HEK293 (cell line): ENCODE measurements around the gene DNAL4.

Experiments used
- CTCF ChIA-PET: fragments of 350-600 bp; formaldehyde crosslinking; extraction: SDS; loops from one replicate; lab custom pipeline; 2021; ENCODE audit warnings: antibody characterized with exemption; lab: Yijun Ruan, JAX
- POLR2A ChIA-PET: fragments of 300-600 bp; formaldehyde crosslinking; extraction: SDS; loops from one replicate; lab custom pipeline; 2020; ENCODE audit warnings: antibody characterized with exemption, inconsistent platforms; lab: Yijun Ruan, JAX
- H3K27ac ChIP-seq: fragments of 200-500 bp; sonication (Bioruptor generic); 2 replicates; pipeline ENCODE4 v1.5.1; 2014; ENCODE audit warnings: low read depth, low read length, control low read depth, inconsistent platforms; ENCODE audit errors: extremely low read depth
- H3K36me3 ChIP-seq, 2 experiments: fragments of 200-500 bp in 1 of 2; sonication (Bioruptor generic) in 1 of 2; 1 replicate in 1 of 2; 2 replicates in 1 of 2; pipeline ENCODE4 v1.5.1; 2014 to 2017; ENCODE audit warnings: inconsistent platforms in 2 of 2, low read length in 2 of 2; ENCODE audit not compliant: control insufficient read depth in 2 of 2, insufficient read depth in 1 of 2
- H3K4me1 ChIP-seq: fragments of 200-500 bp; sonication (Bioruptor generic); 2 replicates; pipeline ENCODE4 v1.5.1; 2014; ENCODE audit warnings: mild to moderate bottlenecking, low read length, inconsistent platforms; ENCODE audit not compliant: control insufficient read depth, insufficient read depth
- H3K4me3 ChIP-seq: 2 replicates; pipeline ENCODE4 v1.5.1; 2011; ENCODE audit warnings: low read depth, mild to moderate bottlenecking, control low read depth, low read length, moderate library complexity
- H3K9me3 ChIP-seq: fragments of 200-500 bp; sonication (Bioruptor generic); 2 replicates; pipeline ENCODE4 v1.5.1; 2014; ENCODE audit warnings: low read depth, low read length, inconsistent platforms; ENCODE audit not compliant: control insufficient read depth, insufficient read depth
- GLIS1 ChIP-seq: fragments of 450-650 bp; formaldehyde crosslinking; IDR thresholded peaks from 2 replicates; pipeline ENCODE4 v1.5.1; 2016; ENCODE audit warnings: missing biosample characterization, missing genetic modification characterization
- KLF7 ChIP-seq: fragments of 450-650 bp; formaldehyde crosslinking; IDR thresholded peaks from 2 replicates; pipeline ENCODE4 v1.5.1; 2016; ENCODE audit warnings: missing biosample characterization, missing genetic modification characterization, borderline replicate concordance
- MZF1 ChIP-seq: fragments of 450-650 bp; formaldehyde crosslinking; IDR thresholded peaks from 2 replicates; pipeline ENCODE4 v1.5.1; 2017; ENCODE audit warnings: missing biosample characterization, missing genetic modification characterization, borderline replicate concordance
- SALL2 ChIP-seq: fragments of 450-650 bp; formaldehyde crosslinking; IDR thresholded peaks from 2 replicates; pipeline ENCODE4 v1.5.0; 2017; ENCODE audit warnings: missing biosample characterization, mild to moderate bottlenecking, missing genetic modification characterization, borderline replicate concordance
- SP2 ChIP-seq: fragments of 450-650 bp; formaldehyde crosslinking; IDR thresholded peaks from 2 replicates; pipeline ENCODE4 v1.5.1; 2016; ENCODE audit warnings: missing biosample characterization, missing genetic modification characterization
- SP7 ChIP-seq: fragments of 450-650 bp; formaldehyde crosslinking; IDR thresholded peaks from 2 replicates; pipeline ENCODE4 v1.5.1; 2016; ENCODE audit warnings: missing biosample characterization, missing genetic modification characterization
- ZBTB1 ChIP-seq: fragments of 450-650 bp; formaldehyde crosslinking; IDR thresholded peaks from 2 replicates; pipeline ENCODE4 v1.5.1; 2016; ENCODE audit warnings: missing biosample characterization, missing genetic modification characterization
- ZBTB20 ChIP-seq: fragments of 450-650 bp; formaldehyde crosslinking; IDR thresholded peaks from 2 replicates; pipeline ENCODE4 v1.5.1; 2016; ENCODE audit warnings: missing biosample characterization, missing genetic modification characterization
- ZBTB48 ChIP-seq: fragments of 450-650 bp; formaldehyde crosslinking; IDR thresholded peaks from 2 replicates; pipeline ENCODE4 v1.5.1; 2016; ENCODE audit warnings: missing biosample characterization, missing genetic modification characterization
- ZNF292 ChIP-seq: fragments of 450-650 bp; formaldehyde crosslinking; IDR thresholded peaks from 2 replicates; pipeline ENCODE4 v1.5.1; 2016; ENCODE audit warnings: low read depth, missing biosample characterization, missing genetic modification characterization, borderline replicate concordance
- ZNF311 ChIP-seq: fragments of 450-650 bp; formaldehyde crosslinking; IDR thresholded peaks from 2 replicates; pipeline ENCODE4 v1.5.1; 2017; ENCODE audit warnings: missing biosample characterization, missing genetic modification characterization, borderline replicate concordance
- ZNF366 ChIP-seq: fragments of 450-650 bp; formaldehyde crosslinking; conservative IDR thresholded peaks from 2 replicates; pipeline ENCODE4 v1.5.1; 2016; ENCODE audit warnings: missing biosample characterization, missing genetic modification characterization
- ZNF37A ChIP-seq: fragments of 450-650 bp; IDR thresholded peaks from 2 replicates; pipeline ENCODE4 v1.5.1; 2018; ENCODE audit warnings: missing biosample characterization, missing genetic modification characterization
- ZNF423 ChIP-seq: fragments of 450-650 bp; formaldehyde crosslinking; IDR thresholded peaks from 2 replicates; pipeline ENCODE4 v1.5.1; 2016; ENCODE audit warnings: missing biosample characterization, missing genetic modification characterization
- ZNF514 ChIP-seq: fragments of 450-650 bp; formaldehyde crosslinking; IDR thresholded peaks from 2 replicates; pipeline ENCODE4 v1.5.1; 2016; ENCODE audit warnings: missing biosample characterization, missing genetic modification characterization
- ZNF623 ChIP-seq: fragments of 450-650 bp; formaldehyde crosslinking; IDR thresholded peaks from 2 replicates; pipeline ENCODE4 v1.5.1; 2016; ENCODE audit warnings: missing biosample characterization, missing genetic modification characterization
- ZNF626 ChIP-seq: fragments of 450-650 bp; sonication (Bioruptor Pico); formaldehyde crosslinking; IDR thresholded peaks from 2 replicates; pipeline ENCODE4 v1.5.1; 2018; ENCODE audit warnings: missing biosample characterization, missing genetic modification characterization, inconsistent platforms
- ZNF76 ChIP-seq: fragments of 450-650 bp; formaldehyde crosslinking; IDR thresholded peaks from 2 replicates; pipeline ENCODE4; 2016; ENCODE audit warnings: low read depth, missing biosample characterization, missing genetic modification characterization, borderline replicate concordance
- ZNF791 ChIP-seq: fragments of 450-650 bp; formaldehyde crosslinking; IDR thresholded peaks from 2 replicates; pipeline ENCODE4 v1.5.1; 2016; ENCODE audit warnings: missing biosample characterization, missing genetic modification characterization
- TF ChIP-seq, protein P1 (sequence below): fragments of 450-650 bp; formaldehyde crosslinking; IDR thresholded peaks from 2 replicates; pipeline ENCODE4 v1.5.1; 2016; ENCODE audit warnings: missing biosample characterization, missing genetic modification characterization

Gene DNAL4

GRCh38 chr22:38741166-38741565, 52.8 kb downstream of the DNAL4 start:
- TF ChIP-seq, protein P1, sequence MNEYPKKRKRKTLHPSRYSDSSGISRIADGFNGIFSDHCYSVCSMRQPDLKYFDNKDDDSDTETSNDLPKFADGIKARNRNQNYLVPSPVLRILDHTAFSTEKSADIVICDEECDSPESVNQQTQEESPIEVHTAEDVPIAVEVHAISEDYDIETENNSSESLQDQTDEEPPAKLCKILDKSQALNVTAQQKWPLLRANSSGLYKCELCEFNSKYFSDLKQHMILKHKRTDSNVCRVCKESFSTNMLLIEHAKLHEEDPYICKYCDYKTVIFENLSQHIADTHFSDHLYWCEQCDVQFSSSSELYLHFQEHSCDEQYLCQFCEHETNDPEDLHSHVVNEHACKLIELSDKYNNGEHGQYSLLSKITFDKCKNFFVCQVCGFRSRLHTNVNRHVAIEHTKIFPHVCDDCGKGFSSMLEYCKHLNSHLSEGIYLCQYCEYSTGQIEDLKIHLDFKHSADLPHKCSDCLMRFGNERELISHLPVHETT (tag by site-specific recombination): no peak
- 0 out of 2 replicates have a peak, but pooled peaks have one; percentile 16 for TF ChIP-seq ZBTB48 (tag by site-specific recombination)
- CTCF ChIA-PET: interaction anchor here (0.7 to 1.6 kb wide), 3 partner anchors 9 to 23 kb away, joined by 5 to 6 read pairs (median 6); no protein-coding TSS in a partner anchor
- Histone ChIP-seq H3K4me1 (no peaks in the 10 kb centered on the region), H3K27ac (no peak overlapping the region), H3K4me3 (no peak overlapping the region), H3K36me3 (peaks cover 64 to 100% of the 10 kb centered on the region in 2 experiments), H3K9me3 (no peaks in the 10 kb centered on the region)
- POLR2A ChIA-PET: interaction anchor here (0.9 to 1.5 kb wide), 2 partner anchors 13 to 36 kb away, joined by 5 to 6 read pairs; partner anchors contain the start of gene GTPBP1

DNA sequence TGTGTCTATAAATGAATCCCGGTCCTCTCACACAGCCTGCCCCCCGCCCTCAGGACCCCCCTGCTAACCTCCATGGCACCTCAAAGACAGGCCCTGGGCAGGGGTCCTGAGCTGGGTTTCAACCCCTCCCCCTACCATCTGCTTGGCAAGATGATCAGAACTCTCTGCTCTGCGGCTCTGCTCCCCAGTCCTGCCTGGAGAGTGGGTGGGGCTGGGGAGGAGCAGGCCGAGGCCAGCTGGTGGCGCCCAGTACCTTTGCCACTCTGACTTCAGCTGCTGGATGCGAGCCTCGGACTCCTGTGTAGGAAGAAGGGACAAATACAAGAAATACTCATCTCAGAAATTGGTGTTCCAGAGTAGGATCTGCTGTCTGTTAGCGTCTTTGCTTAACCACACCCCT, 53.2 kb downstream of the DNAL4 start:
- Histone ChIP-seq H3K27ac (no peak overlapping the region), H3K4me1 (no peaks in the 10 kb centered on the region), H3K36me3 (peaks cover 62 to 100% of the 10 kb centered on the region in 2 experiments), H3K4me3 (no peak overlapping the region), H3K9me3 (no peaks in the 10 kb centered on the region)
- ChIA-PET CTCF (interaction anchor here (1.3 to 1.6 kb wide), 3 partner anchors 16 to 28 kb away, joined by 4 to 6 read pairs (median 4); no protein-coding TSS in a partner anchor), POLR2A (interaction anchor here (0.9 to 1.5 kb wide), 2 partner anchors 14 to 35 kb away, joined by 5 to 6 read pairs; partner anchors contain the start of gene GTPBP1)
- no peak for TF ChIP-seq ZNF76 (tag by site-specific recombination)
- TF ChIP-seq ZNF623: no peak
- no peak for TF ChIP-seq SP2 (tag by site-specific recombination)
- no peak for TF ChIP-seq SALL2 (tag by site-specific recombination)
- TF ChIP-seq SP7 (tag by site-specific recombination): no peak
- no peak for TF ChIP-seq ZNF292 (tag by site-specific recombination)
- no peak for TF ChIP-seq ZNF423 (tag by site-specific recombination)
- no peak for TF ChIP-seq ZBTB20 (tag by site-specific recombination)
- TF ChIP-seq KLF7 (tag by site-specific recombination): no peak
- TF ChIP-seq ZNF311 (tag by site-specific recombination): no peak
- TF ChIP-seq ZNF514 (tag by site-specific recombination): no peak
- TF ChIP-seq ZNF791 (tag by site-specific recombination): no peak
- TF ChIP-seq ZNF626 (tag by site-specific recombination): no peak
- TF ChIP-seq ZNF37A (tag by site-specific recombination): no peak
- TF ChIP-seq ZBTB1: no peak
- no peak for TF ChIP-seq MZF1

DNA sequence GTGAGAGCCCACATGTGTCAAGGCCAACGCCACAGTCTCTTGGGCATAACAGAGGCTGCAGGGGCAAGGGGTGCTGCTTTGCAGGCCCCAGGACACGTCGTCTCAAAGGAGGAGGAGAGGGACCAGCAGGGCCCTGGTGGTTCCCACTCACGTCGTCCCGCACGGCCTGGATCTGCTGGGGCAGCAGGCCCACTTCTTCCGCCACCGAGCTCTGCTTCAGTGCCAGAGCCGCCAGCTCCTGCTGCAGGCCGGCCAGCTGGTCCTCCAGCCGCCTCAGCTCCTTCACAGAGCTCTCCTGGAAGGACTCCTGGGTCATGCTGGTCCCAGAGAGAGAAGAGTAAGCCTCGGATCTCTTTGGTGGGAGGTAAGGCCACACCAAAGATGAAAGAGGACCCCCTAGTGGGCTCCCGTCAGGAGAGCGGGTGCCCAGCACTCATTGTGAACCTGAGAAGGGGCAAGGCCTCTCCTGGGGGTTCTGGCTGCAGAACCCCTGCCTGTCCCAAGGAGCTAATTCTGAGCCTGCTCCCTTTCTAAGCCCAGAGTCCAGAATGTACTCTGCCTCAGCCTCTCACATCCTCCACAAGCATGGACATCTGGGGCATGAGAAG, 53.7 kb downstream of the DNAL4 start:
- POLR2A ChIA-PET: interaction anchor here (0.9 to 1.5 kb wide), 2 partner anchors 14 to 35 kb away, joined by 5 to 6 read pairs; partner anchors contain the start of gene GTPBP1
- Histone ChIP-seq H3K27ac (no peak overlapping the region), H3K9me3 (no peaks in the 10 kb centered on the region), H3K4me1 (no peaks in the 10 kb centered on the region)
- peak; percentile 51 for TF ChIP-seq GLIS1 (tag by site-specific recombination)
- TF ChIP-seq ZNF366: no peak
- TF ChIP-seq, all 188 proteins: peak for 1
- CTCF ChIA-PET: interaction anchor here (0.6 to 1.6 kb wide), 6 partner anchors 10 to 254 kb away, joined by 3 to 6 read pairs (median 4); no protein-coding TSS in a partner anchor
- Histone ChIP-seq H3K4me3 (no peak overlapping the region), H3K36me3 (peaks cover 58 to 100% of the 10 kb centered on the region in 2 experiments)
